ENCODE measurements around the gene YTHDC1. TPM values are rescaled to one million over a fixed set of nuclear protein-coding genes. Genes with fewer than 3 reads are reported as not detected.

The YTHDC1 gene
- total RNA-seq, 1 donor from 2014 or later = 105 TPM

GRCh38 chr4:68373513-68373912 lies 23.6 kb upstream of the YTHDC1 start:
- no peaks in the 10 kb centered on the region for H3K36me3 Mint-ChIP-seq
- TF ChIP-seq, protein P1, sequence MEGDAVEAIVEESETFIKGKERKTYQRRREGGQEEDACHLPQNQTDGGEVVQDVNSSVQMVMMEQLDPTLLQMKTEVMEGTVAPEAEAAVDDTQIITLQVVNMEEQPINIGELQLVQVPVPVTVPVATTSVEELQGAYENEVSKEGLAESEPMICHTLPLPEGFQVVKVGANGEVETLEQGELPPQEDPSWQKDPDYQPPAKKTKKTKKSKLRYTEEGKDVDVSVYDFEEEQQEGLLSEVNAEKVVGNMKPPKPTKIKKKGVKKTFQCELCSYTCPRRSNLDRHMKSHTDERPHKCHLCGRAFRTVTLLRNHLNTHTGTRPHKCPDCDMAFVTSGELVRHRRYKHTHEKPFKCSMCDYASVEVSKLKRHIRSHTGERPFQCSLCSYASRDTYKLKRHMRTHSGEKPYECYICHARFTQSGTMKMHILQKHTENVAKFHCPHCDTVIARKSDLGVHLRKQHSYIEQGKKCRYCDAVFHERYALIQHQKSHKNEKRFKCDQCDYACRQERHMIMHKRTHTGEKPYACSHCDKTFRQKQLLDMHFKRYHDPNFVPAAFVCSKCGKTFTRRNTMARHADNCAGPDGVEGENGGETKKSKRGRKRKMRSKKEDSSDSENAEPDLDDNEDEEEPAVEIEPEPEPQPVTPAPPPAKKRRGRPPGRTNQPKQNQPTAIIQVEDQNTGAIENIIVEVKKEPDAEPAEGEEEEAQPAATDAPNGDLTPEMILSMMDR (conservative IDR thresholded peaks at IDR 0.05) = no peak
- peaks cover 19% of the 10 kb centered on the region for H3K27me3 Mint-ChIP-seq
- DNase-seq (ENCODE audit: extremely low spot score, unreplicated experiment) = peak; percentile 73
- H3K4me3 Mint-ChIP-seq = peak overlapping the region; percentile 82
- peaks cover 11% of the 10 kb centered on the region for H3K4me1 Mint-ChIP-seq (ENCODE audit: unreplicated experiment)
- H3K9me3 Mint-ChIP-seq = peaks cover 4% of the 10 kb centered on the region
- H3K27ac Mint-ChIP-seq = peak overlapping the region; percentile 70

DNA sequence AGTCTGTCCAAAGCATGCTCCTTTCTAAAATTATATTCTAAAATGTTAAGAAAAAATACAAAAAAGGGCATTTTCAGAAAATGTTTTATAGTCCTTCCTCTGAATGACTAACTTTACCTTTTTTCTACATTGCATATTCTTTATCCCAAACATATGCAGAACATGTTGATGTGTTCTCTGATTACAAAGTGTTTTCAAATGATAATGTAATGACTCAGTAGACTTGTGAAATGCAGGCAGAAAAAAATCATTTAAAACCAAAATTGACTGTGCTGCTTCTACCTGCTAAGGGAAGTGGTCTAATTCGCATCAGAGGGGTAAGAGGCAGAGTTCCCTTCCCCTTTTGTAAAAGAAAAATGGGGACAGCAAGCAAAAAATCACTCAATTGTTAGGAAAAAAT lies 22.7 kb upstream of the YTHDC1 start:
- Mint-ChIP-seq H3K27me3 (peaks cover 14% of the 10 kb centered on the region), H3K4me3 (no peak overlapping the region), H3K36me3 (no peaks in the 10 kb centered on the region), H3K4me1 (ENCODE audit: unreplicated experiment) (peaks cover 11% of the 10 kb centered on the region), H3K27ac (no peak overlapping the region), H3K9me3 (peaks cover 4% of the 10 kb centered on the region)
- TF ChIP-seq, protein P1 (conservative IDR thresholded peaks at IDR 0.05) = no peak
- DNase-seq (ENCODE audit: extremely low spot score, unreplicated experiment) = no peak

DNA sequence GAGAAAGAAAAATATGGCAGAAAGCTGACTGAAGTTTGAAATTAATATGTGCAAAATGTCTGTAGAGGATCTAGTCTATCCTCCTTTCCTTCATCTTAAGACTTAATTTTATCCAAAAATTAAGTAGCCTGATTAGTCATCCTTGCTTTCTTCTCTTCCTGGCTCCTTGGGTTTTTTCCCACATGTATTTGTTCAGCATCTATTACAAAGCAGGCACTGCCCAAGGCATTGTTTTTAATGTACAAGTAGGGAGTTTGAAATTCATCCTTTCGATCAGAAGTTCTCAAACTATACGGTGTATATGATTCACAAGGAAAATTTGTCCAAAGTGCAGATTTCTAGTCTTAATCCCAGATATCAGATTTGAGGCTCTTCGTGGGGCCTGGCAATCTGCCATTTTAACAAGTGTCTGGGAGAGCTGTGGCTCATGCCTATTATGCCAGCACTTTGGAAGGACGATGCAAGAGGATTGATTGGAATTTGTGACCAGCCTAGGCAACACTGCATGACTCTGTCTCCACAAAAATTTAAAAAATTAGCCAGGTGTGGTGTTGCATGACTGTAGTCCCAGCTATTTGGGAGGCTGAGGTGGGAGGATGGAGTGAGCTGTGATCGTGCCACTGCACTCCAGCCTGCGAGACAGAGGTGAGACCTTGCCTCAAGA lies 19.4 kb upstream of the YTHDC1 start:
- H3K27ac Mint-ChIP-seq = peak overlapping the region; percentile 85

GRCh38 chr4:68368691-68369131 lies 18.8 kb upstream of the YTHDC1 start:
- Mint-ChIP-seq H3K36me3 (no peaks in the 10 kb centered on the region), H3K27me3 (no peaks in the 10 kb centered on the region), H3K9me3 (peaks cover 7% of the 10 kb centered on the region), H3K4me1 (ENCODE audit: unreplicated experiment) (peaks cover 6% of the 10 kb centered on the region), H3K27ac (peak overlapping the region; percentile 85), H3K4me3 (peak overlapping the region; percentile 31)
- DNase-seq (ENCODE audit: extremely low spot score, unreplicated experiment) = no peak
- TF ChIP-seq, protein P1 (conservative IDR thresholded peaks at IDR 0.05) = no peak

More for the DNA sequence above, 19.4 kb upstream of the YTHDC1 start:
- Mint-ChIP-seq H3K4me3 (peak overlapping the region; percentile 31), H3K36me3 (no peaks in the 10 kb centered on the region), H3K4me1 (ENCODE audit: unreplicated experiment) (peaks cover 6% of the 10 kb centered on the region), H3K27me3 (no peaks in the 10 kb centered on the region), H3K9me3 (peaks cover 5% of the 10 kb centered on the region)
- TF ChIP-seq, protein P1 (conservative IDR thresholded peaks at IDR 0.05) = no peak
- no peak for DNase-seq (ENCODE audit: extremely low spot score, unreplicated experiment)

GRCh38 chr4:68367835-68368234 lies 17.9 kb upstream of the YTHDC1 start:
- H3K9me3 Mint-ChIP-seq = peaks cover 3% of the 10 kb centered on the region
- no peak overlapping the region for H3K4me3 Mint-ChIP-seq
- H3K4me1 Mint-ChIP-seq (ENCODE audit: unreplicated experiment) = no peaks in the 10 kb centered on the region
- no peaks in the 10 kb centered on the region for H3K27me3 Mint-ChIP-seq
- DNase-seq (ENCODE audit: extremely low spot score, unreplicated experiment) = no peak
- TF ChIP-seq, protein P1 (conservative IDR thresholded peaks at IDR 0.05) = no peak
- no peak overlapping the region for H3K27ac Mint-ChIP-seq
- H3K36me3 Mint-ChIP-seq = no peaks in the 10 kb centered on the region

Data from type B pancreatic cell (in vitro differentiated cells).